Measurements from ENCODE around the gene PCID2.
"Not testable (repeated sequence)": the region's sequence is repeated elsewhere in the genome, so short reads cannot be mapped to it uniquely, and the experiment has no call there.

Gene PCID2

GRCh38 chr13:113164492-113164891, 44.0 kb downstream of the PCID2 start:
- DNase-seq (ENCODE audit: low read depth), result no peak

- DNase-seq (ENCODE audit: low read depth), result no peak
These were observed 45.4 kb downstream of the PCID2 start for GRCh38 chr13:113162783-113163685.

- DNase-seq (ENCODE audit: low read depth), result not testable (repeated sequence)
These were observed 46.5 kb downstream of the PCID2 start for GRCh38 chr13:113161975-113162374.

DNA sequence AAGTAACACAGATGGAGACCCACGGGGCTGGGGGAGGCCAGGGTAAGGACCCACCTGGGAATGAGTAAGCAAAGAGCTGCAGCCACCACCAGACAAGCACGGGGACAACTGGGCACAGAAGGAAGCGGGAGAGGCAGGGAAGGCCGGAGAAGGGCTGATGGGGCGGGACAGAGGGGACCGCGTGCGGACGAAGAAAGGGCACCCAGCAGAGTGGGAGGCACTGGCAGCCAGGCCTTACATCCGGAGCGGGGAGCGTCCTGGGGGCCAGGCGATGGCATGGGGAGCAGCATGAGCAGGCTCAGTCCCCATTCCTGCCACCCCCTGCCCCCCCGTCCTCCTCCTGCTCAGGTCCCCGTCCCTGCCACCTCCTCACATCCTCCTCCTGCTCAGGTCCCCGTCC, 47.0 kb downstream of the PCID2 start:
- no peak for DNase-seq (ENCODE audit: low read depth)

DNA sequence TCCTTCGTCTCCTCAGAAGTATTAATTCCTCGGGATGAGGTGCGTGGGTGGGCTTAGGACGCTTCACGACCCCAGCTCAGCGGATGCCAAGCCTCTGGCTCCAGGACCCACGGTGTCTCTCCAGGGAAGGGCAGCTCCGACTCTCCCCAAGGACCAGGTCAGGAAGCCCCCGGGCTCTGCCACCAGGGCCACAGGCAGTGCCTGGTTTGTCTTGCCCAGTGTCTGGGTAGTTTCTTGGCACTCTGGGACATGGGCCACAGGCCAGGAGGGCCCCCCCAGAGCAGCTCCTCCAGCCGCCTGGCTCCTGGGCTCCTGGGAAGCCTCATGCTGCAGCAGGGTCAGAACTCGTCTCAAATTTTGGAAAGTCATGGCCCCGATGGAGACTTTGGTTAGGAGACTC, 47.5 kb downstream of the PCID2 start:
- DNase-seq (ENCODE audit: low read depth), result no peak

GRCh38 chr13:113159701-113160100, 48.8 kb downstream of the PCID2 start:
- no peak for DNase-seq (ENCODE audit: low read depth)

GRCh38 chr13:113158946-113159345, 49.5 kb downstream of the PCID2 start:
- DNase-seq (ENCODE audit: low read depth), result no peak

DNA sequence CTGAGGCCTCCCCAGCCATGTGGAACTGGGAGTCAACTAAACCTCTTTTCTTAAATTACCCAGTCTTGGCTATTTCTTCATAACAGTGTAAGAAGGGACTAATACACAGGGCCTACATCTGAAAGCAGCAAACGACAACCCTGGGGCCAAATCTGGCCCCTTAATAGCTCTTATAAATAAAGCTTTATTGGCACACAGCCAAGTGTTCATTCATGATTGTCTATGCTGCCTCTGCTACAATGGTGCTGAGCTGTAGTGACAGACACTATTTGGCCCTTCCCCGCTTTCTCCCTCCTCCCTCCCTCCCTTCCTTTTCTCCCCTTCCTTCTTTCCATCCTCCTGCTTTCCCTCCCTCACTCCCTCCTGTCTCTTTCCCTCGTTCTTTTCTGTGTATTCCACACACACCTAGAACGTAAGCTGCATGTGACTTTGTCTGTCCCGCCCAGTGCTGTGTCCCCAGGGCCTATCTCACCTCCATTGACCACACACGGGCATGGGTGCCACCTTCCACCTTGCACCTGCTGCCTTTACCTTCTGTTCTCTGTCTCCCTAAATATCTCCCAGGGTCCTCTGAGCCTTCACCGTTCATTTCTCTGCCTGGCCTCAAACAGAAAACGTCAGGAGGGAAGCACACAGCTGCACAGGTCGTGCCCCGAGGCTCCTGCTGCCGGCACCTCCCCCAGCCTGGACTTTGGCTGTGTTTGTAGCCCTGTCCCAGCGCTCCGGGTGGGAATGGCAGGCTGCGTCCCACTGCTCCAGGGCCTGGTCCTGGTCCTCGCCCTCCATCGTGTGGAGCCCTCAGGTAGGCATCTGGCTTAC, 50.3 kb downstream of the PCID2 start, which contains the start of gene PROZ:
Gene PROZ, plus strand, starts transcription at position 720 of the 819 bp plus-strand sequence. Its CDS starts 13 bp downstream, at position 733.
- DNase-seq (ENCODE audit: low read depth), result no peak

DNA sequence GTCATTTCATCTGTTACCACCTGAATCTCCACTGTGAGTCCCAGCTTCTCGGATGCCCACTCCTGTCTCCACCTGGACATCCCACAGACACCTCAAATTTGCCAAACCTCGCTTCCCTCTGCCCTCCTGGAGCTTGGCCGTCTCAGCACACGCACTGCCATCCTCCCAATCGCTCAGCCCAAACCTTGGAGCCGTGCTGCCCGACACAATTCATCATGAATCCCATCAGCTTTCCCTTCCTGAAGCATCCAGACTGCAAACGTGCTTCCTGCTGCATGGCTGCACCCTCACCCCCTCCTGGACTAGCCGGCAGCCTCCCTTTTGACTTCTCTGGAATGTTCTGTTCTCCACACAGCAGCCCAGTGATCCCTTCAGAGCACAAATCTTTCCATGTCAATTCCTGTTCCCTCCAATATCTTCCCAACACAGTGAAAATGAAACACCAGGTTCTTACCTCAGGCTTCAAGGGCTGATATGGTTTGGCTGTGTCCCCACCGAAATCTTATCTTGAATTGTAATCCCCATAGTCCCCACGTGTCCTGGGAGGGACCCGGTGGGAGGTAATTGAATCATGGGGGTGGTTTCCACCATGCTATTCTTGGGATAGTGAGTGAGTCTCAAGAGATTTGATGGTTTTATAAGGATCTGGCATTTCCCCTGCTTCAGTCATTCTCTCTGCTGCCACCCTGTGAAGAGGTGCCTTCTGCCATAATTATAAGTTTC, 51.1 kb downstream of the PCID2 start:
- DNase-seq (ENCODE audit: low read depth), result no peak

DNA sequence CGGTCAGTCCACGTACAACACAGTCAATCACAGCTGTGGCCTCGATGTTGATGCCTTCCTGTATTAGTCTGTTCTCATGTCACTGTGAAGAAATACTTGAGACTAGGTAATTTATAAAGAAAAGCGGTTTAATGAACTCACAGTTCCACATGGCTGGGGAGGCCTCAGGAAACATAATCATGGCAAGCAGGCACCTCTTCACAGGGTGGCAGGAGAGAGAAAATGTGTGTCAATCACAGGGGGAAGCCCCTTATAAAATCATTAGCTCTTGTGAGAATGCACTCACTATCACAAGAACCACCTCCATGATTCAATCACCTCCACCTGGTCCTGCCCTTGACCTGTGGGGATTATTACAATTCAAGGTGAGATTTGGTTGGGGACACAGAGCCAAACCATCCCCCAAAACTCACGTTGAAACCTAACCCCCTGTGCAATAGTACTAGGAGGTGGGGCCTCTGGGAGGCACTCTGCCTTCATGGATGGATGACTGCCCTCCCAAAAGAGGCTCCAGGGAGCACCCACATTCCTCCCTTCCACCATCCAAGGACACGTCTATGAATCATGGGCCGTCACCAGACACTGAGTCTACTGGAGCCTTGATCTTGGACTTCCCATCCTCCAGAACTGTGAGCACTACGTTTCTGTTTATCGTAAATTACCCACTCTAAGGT, 52.4 kb downstream of the PCID2 start:
- no peak for DNase-seq (ENCODE audit: low read depth)

DNA sequence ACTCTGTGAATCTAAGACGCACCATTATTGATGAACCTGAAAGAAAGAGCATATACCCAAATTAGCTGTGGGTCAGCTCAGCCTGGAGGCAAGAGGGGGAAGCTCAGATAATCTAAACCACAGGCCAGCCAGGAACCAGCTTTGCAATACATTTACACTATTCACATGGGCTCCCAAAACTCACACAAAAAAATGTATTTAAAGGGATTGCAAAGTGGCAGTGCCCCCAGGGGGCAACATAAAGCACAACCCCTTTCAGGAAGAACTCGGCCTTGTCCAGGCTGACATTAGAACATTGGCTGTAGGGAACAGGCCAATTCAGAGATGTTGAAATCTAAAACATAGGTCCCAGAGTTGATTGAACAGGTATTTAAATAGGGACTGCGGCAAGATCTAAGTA, 53.3 kb downstream of the PCID2 start:
- DNase-seq (ENCODE audit: low read depth), result no peak

- DNase-seq (ENCODE audit: low read depth), result peak; percentile 38
These were observed 54.4 kb downstream of the PCID2 start for GRCh38 chr13:113153810-113154748.

- DNase-seq (ENCODE audit: low read depth), result no peak
These were observed 55.3 kb downstream of the PCID2 start for GRCh38 chr13:113152984-113153809.

DNA sequence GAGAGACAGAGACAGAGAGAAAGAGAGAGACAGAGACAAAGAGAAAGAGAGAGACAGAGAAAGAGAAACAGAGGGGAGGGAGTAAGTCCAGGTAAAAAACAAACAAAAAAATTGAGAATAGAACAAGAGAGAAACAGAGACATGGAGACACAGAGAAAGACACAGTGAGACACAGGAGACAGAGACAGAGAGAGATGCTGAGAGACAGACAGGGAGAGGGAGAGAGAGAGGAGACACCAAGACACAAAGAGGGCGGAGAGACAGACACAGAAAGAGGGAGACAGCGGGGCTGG, 55.8 kb downstream of the PCID2 start:
- DNase-seq (ENCODE audit: low read depth), result no peak

GRCh38 chr13:113151745-113152690, 56.5 kb downstream of the PCID2 start:
- DNase-seq (ENCODE audit: low read depth), result no peak

DNA sequence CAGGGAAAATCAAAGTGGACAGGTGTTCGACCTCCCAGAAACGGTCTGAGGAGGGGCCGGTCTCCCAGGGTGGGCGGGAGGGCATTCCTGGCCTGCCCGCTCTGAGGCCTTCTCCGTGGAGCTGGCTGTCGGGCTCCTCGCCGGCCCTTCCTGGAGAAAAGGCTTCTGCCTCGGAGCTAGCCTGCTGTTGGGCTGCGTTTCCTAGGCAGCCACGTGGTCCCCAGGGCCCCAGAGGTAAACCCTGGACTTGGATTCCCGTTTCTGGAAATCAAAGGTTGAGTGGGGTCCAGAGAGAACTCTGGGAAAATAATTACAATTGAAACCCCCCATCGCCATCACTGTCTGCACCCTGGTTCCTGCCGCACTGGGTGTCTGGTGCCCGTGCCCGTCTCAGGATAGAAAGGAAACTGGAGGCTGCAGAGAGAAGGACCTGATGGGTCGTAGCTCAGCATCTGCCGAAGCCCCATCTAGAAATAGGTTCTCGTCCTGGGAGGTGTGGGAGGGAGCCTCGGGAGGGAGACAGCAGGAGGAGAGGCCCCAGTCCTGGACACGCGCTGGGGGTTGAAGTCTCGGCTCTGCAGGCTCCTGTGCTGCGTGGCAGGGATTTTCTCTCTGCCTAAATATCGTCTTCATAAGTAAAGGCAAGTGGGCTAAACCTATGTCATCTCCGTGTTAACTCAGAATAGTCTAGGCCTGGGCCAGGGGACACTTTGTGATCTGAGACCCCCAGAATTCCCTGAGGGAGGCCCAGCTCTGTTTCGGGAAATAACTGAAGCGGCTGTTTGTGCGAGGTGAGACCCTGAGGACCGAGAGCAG, 57.7 kb downstream of the PCID2 start:
- DNase-seq (ENCODE audit: low read depth), result no peak

DNA sequence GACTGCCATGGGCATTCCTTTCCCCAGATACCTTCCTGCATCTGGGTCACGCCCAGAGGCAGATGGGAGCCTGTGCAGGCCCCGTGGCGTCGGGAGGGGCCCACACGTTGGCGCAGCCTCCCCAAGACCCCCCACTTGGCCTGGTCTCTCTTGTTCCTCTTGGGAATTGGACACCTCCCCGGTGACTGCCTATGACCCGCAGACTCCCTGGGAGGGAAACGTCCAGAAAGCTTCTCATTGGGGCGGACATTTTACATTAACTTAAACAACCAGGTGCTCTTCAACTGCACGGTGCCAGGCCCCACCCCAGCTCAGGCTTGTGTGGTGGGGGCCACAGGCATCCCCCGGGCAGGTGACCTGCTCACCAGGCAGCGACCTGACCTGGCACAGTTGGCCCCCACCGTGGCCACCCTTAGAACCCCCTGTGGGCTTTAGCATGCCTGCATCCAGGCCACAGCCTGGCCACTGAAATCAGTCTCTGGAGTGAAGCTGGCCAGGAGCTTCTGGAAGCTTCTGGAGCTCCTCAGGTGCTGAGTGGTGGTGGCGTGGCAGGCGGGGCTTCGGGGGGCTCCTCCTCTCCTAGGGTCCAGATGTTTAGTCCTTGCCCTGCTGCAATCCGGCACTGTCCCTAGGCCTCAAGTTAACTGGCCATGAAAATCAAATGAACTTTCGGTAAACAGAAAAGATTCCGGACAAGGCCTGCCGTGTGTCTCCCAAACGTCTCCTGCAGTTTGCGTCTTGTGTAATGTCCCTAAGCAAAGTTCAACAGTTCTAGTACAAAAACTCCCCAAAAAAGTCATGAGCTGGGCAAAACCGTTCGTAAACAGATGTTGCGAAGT, 58.5 kb downstream of the PCID2 start:
- no peak for DNase-seq (ENCODE audit: low read depth)
